HG03175 (cell line): ENCODE results near the gene RIPK3.
A peak's percentile ranks its signal among the peaks of the same experiment; 100 is the strongest.

Experiments used
- ATAC-seq: cut with Tn5 transposase; IDR thresholded peaks from one replicate; pipeline ENCODE4 v1.9.1; 2021; ENCODE audit warnings: mild to moderate bottlenecking, moderate library complexity; ENCODE audit not compliant: unreplicated experiment

Gene RIPK3

DNA sequence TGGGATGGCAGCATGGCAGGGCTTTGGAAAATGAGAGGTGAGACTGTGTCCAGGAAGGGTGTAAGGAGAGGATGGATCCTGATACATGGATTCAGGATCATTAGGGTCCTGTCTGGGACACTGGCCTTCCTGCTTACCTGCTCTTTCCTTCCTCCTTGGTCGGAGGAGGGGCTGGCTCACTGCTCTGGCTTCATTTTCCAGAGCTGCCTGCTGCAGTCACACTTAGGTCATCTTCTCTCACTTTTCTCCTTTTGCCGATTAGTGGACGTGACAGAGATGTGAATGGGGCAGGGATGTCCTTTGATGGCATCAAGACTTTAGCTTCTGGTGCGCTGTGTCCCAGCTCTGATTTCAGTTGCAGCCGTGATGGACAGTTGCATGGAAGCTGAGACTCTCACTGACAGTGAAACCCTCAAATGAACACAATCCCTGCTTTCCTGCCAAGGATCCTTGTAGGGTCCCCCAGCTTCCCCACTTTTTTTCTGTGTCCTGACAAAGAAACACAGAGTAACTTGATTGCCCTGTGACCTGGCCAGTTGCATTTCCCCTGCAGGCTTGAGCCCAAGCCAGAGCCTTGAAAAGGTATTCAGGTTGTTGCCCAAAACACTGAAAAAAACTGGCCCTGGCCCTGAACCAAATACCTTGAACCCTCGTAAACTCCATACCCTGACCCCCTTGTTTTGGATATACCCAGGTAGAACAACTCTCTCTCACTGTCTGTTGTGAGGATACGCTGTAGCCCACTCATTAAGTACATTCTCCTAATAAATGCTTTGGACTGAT, 31.3 kb downstream of the RIPK3 start:
- ATAC-seq, result no peak

GRCh38 chr14:24307575-24308341, 32.0 kb downstream of the RIPK3 start, which contains the start of gene CIDEB:
Gene CIDEB, minus strand, starts transcription at chr14:24307977. Its CDS starts 119 bp downstream, at chr14:24307858.
- ATAC-seq, result no peak

- ATAC-seq, result no peak
These were observed 32.6 kb downstream of the RIPK3 start for GRCh38 chr14:24307156-24307574.

DNA sequence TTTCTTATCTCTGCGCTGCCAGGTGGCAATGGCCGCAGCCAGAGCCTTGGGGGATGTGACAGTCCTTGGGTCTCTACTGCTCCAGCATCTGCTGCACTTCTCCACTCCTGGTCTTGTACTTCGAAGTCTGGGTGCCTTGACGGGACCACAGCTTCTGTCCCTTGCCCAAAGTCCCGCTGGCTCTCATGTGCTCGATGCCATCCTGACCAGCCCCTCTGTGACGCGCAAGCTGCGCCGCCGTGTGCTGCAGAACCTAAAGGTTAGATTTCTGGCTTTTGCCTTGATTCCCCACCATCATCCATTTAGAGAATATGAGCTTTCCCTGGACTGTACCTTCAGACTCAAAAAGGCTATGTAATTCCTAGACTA, 35.8 kb downstream of the RIPK3 start:
- no peak for ATAC-seq

GRCh38 chr14:24300326-24300980, 39.3 kb downstream of the RIPK3 start:
- ATAC-seq, result no peak

DNA sequence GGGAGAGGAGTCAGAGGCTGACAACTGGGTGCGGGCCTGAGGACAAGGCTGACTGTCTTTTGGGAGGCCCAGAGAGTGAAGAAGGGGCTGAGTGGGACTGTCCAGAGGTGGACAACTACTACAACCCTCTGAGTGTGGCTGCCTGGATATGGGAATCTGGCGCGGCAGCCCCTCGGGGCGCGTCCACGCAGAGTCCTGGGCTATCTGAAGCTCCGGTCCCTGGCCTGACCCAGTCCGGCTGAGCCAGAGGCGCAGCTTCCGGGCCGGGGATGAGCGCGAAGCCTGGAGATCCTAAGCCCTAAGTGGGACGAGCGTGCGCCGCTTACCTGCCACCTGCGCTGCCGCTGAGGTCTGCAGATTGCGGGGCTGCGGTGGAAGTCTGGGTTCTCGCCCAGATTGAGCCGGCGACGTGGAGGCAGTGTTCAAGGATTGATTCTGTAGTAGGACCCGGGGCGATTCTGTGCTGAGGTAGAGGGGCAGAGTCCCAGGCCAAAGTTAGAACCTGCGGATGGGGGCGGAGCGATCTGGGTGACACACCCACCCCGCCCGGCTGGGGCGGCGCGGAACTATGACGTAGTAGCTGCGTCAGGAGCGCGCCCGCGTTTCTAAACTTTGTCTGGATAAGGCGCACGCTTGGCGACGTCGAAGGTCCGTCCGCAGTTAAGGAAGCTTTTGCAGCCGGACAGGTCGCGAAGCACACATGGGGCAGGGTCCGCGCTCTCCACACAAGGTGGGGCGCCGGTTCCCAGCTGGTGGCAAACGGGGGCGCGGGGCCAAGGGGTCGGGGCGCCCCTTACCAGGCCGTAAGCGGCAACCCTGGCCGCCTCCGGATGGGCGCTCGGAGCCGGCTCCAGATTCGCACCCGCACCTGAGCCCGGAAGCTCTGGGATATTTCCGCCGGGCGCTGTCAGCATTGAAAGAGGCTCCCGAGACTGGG, 40.3 kb downstream of the RIPK3 start, which contains the start of the genes DHRS1 and NOP9:
DHRS1 (minus strand) TSS at position 526 of the 937 bp plus-strand sequence. CDS start 674 bp downstream, outside the sequence.
NOP9 (plus strand) TSS at position 596 of the 937 bp plus-strand sequence; CDS start at position 701, 105 bp downstream.
- peak; percentile 77 for ATAC-seq

DNA sequence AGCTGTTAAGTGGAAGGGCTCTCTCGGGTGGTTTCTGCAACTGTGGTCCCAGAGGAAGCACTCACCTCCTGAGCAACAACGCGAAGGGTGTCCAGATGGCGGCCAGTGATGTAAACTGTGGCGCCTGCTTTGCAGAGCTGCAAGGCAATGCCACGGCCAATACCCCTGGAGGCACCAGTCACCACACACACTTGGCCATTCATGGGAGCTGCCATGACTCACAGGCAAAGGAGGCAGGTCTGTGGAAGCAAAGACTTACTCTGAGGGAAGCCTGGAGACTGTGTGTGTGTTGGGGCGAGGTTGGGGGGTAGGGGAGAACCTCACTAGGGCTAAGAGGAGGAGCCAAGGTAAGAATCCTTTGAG, 40.9 kb downstream of the RIPK3 start:
- ATAC-seq, result peak; percentile 5

DNA sequence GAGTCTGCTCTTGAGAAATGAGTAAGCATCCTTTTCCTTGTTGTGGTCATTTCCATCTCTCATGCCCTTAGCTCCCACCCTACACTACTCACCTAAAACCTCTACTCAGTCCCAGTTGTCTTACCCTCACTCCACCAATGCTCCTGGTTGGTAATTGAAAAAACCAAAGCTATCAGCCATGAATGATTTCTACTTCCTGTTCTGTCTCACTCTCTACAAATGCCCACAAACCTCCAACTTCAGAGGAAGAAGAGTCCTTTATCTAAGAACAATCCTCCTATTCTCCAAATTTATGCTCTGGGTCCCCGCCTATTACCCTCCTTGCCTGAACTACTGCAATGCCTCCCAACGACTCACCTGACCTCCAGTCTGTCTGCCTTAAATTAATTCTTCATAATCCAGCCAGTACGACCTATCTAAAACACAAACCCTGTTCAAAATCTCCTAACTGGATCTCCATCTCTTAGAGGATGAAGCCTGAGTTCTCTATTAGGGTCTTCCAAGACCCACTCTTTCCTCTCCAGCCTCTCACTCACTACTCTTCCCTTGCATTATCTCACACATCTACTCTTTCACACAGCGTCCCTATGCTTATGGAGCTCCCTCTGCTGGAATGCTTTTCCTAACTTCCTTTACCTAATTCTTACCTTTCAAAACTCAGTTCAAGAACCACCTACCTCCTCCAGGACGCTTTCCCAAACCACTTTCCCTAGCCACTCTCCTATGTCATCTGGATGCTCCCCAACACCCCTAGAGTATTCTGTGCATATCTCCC, 42.4 kb downstream of the RIPK3 start:
- ATAC-seq, result peak; percentile 16

GRCh38 chr14:24296341-24297157, 43.2 kb downstream of the RIPK3 start:
- peak; percentile 45 for ATAC-seq

GRCh38 chr14:24293525-24293924, 46.3 kb downstream of the RIPK3 start:
- ATAC-seq, result no peak

- ATAC-seq, result no peak
These were observed 47.5 kb downstream of the RIPK3 start for GRCh38 chr14:24292118-24292807.

DNA sequence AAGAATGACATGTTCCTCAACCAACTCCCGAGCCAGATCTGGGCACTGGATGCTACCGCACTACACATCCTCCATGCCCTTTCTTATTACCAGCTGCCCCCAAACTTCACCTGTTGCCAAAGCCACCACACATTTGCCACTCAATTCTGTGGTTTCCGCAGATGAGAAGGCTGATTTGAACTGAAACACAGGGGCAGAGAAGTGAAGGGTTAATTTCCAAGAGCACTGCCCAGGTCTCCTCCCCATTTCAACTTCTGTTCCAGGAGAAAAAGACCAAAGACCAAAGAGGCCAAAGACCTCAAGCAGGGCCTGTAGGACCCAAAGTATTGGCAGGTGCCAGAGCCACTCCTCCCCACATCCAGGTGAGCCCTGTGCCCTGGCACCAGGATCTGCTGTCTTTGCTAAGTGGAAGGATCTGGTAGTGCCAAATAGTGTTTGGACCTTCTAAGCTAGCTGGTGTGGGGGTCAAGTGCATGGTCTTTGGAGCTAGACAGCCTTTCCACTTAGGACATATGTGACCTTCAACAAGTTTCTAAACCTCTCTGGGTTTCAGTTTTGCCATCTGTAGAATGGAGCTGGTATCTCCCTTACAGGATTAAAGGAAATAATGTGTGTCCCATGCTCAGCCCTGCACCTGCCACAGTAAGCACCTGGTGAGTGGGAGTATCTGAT, 48.2 kb downstream of the RIPK3 start:
- ATAC-seq, result no peak

DNA sequence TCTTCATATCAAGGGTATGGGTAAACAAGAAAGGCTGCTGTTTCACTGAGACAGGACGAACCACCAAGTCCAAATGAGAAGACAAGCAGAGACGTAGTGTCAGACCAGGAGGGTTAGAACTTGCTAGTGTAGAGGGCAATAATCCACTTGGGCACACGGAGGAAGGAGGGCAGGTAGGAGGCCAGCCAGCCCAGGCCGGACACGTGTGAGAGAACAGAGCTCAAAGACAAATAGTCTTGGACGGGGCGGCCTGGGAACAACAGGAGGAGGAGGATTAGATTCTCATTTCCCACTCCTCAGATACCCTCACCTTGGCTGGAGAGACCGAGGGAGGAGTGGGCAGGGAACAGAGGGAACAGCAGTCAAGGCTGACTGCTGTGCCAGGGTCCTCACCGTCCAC, 49.0 kb downstream of the RIPK3 start:
- no peak for ATAC-seq

- ATAC-seq, result no peak
These were observed 50.0 kb downstream of the RIPK3 start for GRCh38 chr14:24289649-24290280.

DNA sequence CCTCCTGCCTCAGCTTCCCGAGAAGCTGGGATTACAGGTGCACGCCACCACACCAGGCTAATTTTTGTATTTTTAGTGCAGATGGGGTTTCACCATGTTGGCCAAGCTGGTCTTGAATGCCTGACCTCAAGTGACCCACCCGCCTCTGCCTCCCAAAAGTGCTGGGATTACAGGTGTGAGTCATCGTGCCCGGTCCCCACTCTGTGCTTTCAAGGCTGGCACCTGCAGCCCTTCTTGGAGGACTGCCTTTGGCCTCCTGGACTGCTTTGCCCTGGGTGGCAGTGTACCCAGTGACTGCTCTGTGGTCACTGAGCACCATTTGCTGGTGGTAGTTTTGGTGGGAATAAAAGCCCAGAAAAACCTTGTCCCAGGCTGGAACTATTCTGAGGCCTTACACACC, 52.8 kb downstream of the RIPK3 start:
- ATAC-seq, result no peak
